WTC11 (cell line): Measurements from ENCODE around the gene GALNT15. TPM values are rescaled to one million over a fixed set of nuclear protein-coding genes. Genes with fewer than 3 reads are reported as not detected.

Source experiments
- ATAC-seq: fragments of 200-7000 bp; cut with Tn5 transposase; 2 replicates; pipeline ENCODE4 v1.10.0; 2021; ENCODE audit warnings: mild to moderate bottlenecking, moderate library complexity
- CTCF ChIA-PET: fragments of 300-600 bp; sonication (Branson Sonifier 250); formaldehyde crosslinking; loops from one replicate; lab custom pipeline; 2021; ENCODE audit warnings: antibody characterized with exemption; lab: Charles Lee
- POLR2A ChIA-PET: fragments of 350-600 bp; sonication (Branson Sonifier 250); formaldehyde crosslinking; loops from one replicate; lab custom pipeline; 2021; ENCODE audit warnings: antibody characterized with exemption; lab: Charles Lee
- DNase-seq: peaks from one replicate; pipeline ENCODE4 v3.0.0; 2021; ENCODE audit warnings: low spot score
- H3K27ac Mint-ChIP-seq: 2 replicates; pipeline ENCODE4 v1.8.0; 2021; ENCODE audit warnings: mixed read lengths
- H3K27me3 Mint-ChIP-seq: 2 replicates; pipeline ENCODE4 v1.8.0; 2021; ENCODE audit warnings: low read depth, mild to moderate bottlenecking, moderate library complexity, mixed read lengths
- H3K36me3 Mint-ChIP-seq: 2 replicates; pipeline ENCODE4 v1.8.0; 2021; ENCODE audit warnings: mixed read lengths
- H3K4me1 Mint-ChIP-seq: 2 replicates; pipeline ENCODE4 v1.8.0; 2022; ENCODE audit warnings: mixed read lengths
- H3K4me3 Mint-ChIP-seq: 2 replicates; pipeline ENCODE4 v1.8.0; 2021; ENCODE audit warnings: mild to moderate bottlenecking, moderate library complexity, mixed read lengths
- H3K9me3 Mint-ChIP-seq: 2 replicates; pipeline ENCODE4 v1.8.0; 2021; ENCODE audit warnings: mixed read lengths
- ETV6 ChIP-seq: sonication (generic); formaldehyde crosslinking; IDR thresholded peaks from 2 replicates; pipeline ENCODE4 v1.8.1; 2022; ENCODE audit warnings: mild to moderate bottlenecking, missing genetic modification reagents
- KAT7 ChIP-seq: sonication (generic); formaldehyde crosslinking; IDR thresholded peaks from 2 replicates; pipeline ENCODE4 v1.8.1; 2023; ENCODE audit warnings: missing genetic modification reagents, mild to moderate bottlenecking, borderline replicate concordance
- NR2C2 ChIP-seq: sonication (generic); formaldehyde crosslinking; IDR thresholded peaks from 2 replicates; pipeline ENCODE4 v1.8.0; 2022; ENCODE audit warnings: mild to moderate bottlenecking, missing genetic modification reagents
- RELA ChIP-seq: sonication (generic); formaldehyde crosslinking; IDR thresholded peaks from 2 replicates; pipeline ENCODE4 v1.8.1; 2022; ENCODE audit warnings: missing genetic modification reagents, mild to moderate bottlenecking, borderline replicate concordance
- RORB ChIP-seq: fragments of 250-450 bp; sonication (Bioruptor Pico); IDR thresholded peaks from 2 replicates; pipeline ENCODE4 v1.9.0; 2021; ENCODE audit warnings: mild to moderate bottlenecking
- TCF7 ChIP-seq: sonication (generic); formaldehyde crosslinking; IDR thresholded peaks from 2 replicates; pipeline ENCODE4 v1.8.0; 2022; ENCODE audit warnings: mild to moderate bottlenecking, low read depth, missing genetic modification reagents, moderate library complexity
- ZNF121 ChIP-seq: sonication (generic); formaldehyde crosslinking; IDR thresholded peaks from 2 replicates; pipeline ENCODE4 v1.8.0; 2023; ENCODE audit warnings: missing genetic modification reagents
- ZNF232 ChIP-seq: sonication (generic); formaldehyde crosslinking; IDR thresholded peaks from 2 replicates; pipeline ENCODE4 v1.8.0; 2022; ENCODE audit warnings: mild to moderate bottlenecking, missing genetic modification reagents
- ZNF423 ChIP-seq: fragments of 250-450 bp; sonication (Bioruptor Pico); IDR thresholded peaks from 2 replicates; pipeline ENCODE4 v2.1.2; 2022; ENCODE audit warnings: mild to moderate bottlenecking, moderate library complexity
- total RNA-seq: library from RNA; stranded (reverse); gene quantifications from 3 replicates; pipeline ENCODE4 v1.2.3, GENCODE V29; 2021
- TF ChIP-seq, protein P1 (sequence below): sonication (generic); formaldehyde crosslinking; IDR thresholded peaks from 2 replicates; pipeline ENCODE4 v1.8.0; 2023; ENCODE audit warnings: missing genetic modification reagents, mild to moderate bottlenecking, borderline replicate concordance
- TF ChIP-seq, protein P2 (sequence below): sonication (generic); formaldehyde crosslinking; IDR thresholded peaks from 2 replicates; pipeline ENCODE4 v1.8.1; 2022; ENCODE audit warnings: low read depth, mild to moderate bottlenecking, moderate library complexity, missing genetic modification reagents, borderline replicate concordance
- TF ChIP-seq, protein P3 (sequence below): sonication (generic); formaldehyde crosslinking; IDR thresholded peaks from 2 replicates; pipeline ENCODE4 v1.8.1; 2023; ENCODE audit warnings: mild to moderate bottlenecking, missing genetic modification reagents, moderate library complexity
- TF ChIP-seq, protein P4 (sequence below): sonication (generic); formaldehyde crosslinking; conservative IDR thresholded peaks from 2 replicates; pipeline ENCODE4 v1.8.1; 2023; ENCODE audit warnings: mild to moderate bottlenecking, low read depth, missing genetic modification reagents, moderate library complexity
- TF ChIP-seq, protein P5 (sequence below): sonication (generic); formaldehyde crosslinking; conservative IDR thresholded peaks from 2 replicates; pipeline ENCODE4 v1.8.1; 2022; ENCODE audit warnings: mild to moderate bottlenecking, missing genetic modification reagents
- TF ChIP-seq, protein P6 (sequence below): fragments of 250-450 bp; sonication (Bioruptor Pico); conservative IDR thresholded peaks from 2 replicates; pipeline ENCODE4 v1.9.0; 2021; ENCODE audit warnings: mild to moderate bottlenecking
- TF ChIP-seq, protein P7 (sequence below): fragments of 250-450 bp; sonication (Bioruptor Pico); IDR thresholded peaks from 2 replicates; pipeline ENCODE4 v1.9.0; 2021; ENCODE audit warnings: mild to moderate bottlenecking
- TF ChIP-seq, protein P8 (sequence below): sonication (generic); formaldehyde crosslinking; IDR thresholded peaks from 2 replicates; pipeline ENCODE4 v1.8.1; 2023; ENCODE audit warnings: mild to moderate bottlenecking, missing genetic modification reagents

Gene GALNT15
- total RNA-seq, 1 experiment from 2014 or later: 0.15 TPM

DNA sequence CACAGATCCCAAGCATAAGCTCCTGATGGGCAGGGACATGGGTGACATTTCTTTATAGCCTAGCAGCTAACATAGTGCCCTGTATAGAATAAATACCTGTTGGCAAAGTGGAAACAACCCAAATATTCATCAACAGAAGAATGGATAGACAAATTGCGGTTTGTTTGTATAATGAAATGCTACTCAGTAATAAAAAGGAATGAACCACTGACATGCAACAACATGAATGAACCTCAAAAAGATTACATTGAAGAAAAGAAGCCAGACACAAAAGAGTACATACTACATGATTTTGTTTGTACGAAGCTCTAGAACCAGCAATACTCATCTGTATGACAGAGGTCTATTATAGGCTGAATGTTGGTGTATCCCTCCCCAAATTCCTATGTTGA lies 33.6 kb upstream of the GALNT15 start (continued):
- TF ChIP-seq, protein P1, sequence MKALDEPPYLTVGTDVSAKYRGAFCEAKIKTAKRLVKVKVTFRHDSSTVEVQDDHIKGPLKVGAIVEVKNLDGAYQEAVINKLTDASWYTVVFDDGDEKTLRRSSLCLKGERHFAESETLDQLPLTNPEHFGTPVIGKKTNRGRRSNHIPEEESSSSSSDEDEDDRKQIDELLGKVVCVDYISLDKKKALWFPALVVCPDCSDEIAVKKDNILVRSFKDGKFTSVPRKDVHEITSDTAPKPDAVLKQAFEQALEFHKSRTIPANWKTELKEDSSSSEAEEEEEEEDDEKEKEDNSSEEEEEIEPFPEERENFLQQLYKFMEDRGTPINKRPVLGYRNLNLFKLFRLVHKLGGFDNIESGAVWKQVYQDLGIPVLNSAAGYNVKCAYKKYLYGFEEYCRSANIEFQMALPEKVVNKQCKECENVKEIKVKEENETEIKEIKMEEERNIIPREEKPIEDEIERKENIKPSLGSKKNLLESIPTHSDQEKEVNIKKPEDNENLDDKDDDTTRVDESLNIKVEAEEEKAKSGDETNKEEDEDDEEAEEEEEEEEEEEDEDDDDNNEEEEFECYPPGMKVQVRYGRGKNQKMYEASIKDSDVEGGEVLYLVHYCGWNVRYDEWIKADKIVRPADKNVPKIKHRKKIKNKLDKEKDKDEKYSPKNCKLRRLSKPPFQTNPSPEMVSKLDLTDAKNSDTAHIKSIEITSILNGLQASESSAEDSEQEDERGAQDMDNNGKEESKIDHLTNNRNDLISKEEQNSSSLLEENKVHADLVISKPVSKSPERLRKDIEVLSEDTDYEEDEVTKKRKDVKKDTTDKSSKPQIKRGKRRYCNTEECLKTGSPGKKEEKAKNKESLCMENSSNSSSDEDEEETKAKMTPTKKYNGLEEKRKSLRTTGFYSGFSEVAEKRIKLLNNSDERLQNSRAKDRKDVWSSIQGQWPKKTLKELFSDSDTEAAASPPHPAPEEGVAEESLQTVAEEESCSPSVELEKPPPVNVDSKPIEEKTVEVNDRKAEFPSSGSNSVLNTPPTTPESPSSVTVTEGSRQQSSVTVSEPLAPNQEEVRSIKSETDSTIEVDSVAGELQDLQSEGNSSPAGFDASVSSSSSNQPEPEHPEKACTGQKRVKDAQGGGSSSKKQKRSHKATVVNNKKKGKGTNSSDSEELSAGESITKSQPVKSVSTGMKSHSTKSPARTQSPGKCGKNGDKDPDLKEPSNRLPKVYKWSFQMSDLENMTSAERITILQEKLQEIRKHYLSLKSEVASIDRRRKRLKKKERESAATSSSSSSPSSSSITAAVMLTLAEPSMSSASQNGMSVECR (CRISPR knock-in tag): no peak
- TF ChIP-seq ZNF121 (CRISPR knock-in tag) (no peak), ETV6 (CRISPR knock-in tag) (no peak), RORB (CRISPR knock-in tag) (no peak), ZNF423 (CRISPR knock-in tag) (no peak)
- TF ChIP-seq, protein P2, sequence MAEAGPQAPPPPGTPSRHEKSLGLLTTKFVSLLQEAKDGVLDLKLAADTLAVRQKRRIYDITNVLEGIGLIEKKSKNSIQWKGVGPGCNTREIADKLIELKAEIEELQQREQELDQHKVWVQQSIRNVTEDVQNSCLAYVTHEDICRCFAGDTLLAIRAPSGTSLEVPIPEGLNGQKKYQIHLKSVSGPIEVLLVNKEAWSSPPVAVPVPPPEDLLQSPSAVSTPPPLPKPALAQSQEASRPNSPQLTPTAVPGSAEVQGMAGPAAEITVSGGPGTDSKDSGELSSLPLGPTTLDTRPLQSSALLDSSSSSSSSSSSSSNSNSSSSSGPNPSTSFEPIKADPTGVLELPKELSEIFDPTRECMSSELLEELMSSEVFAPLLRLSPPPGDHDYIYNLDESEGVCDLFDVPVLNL (CRISPR knock-in tag): no peak
- TF ChIP-seq, protein P3, sequence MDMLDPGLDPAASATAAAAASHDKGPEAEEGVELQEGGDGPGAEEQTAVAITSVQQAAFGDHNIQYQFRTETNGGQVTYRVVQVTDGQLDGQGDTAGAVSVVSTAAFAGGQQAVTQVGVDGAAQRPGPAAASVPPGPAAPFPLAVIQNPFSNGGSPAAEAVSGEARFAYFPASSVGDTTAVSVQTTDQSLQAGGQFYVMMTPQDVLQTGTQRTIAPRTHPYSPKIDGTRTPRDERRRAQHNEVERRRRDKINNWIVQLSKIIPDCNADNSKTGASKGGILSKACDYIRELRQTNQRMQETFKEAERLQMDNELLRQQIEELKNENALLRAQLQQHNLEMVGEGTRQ: no peak
- TF ChIP-seq, protein P4, sequence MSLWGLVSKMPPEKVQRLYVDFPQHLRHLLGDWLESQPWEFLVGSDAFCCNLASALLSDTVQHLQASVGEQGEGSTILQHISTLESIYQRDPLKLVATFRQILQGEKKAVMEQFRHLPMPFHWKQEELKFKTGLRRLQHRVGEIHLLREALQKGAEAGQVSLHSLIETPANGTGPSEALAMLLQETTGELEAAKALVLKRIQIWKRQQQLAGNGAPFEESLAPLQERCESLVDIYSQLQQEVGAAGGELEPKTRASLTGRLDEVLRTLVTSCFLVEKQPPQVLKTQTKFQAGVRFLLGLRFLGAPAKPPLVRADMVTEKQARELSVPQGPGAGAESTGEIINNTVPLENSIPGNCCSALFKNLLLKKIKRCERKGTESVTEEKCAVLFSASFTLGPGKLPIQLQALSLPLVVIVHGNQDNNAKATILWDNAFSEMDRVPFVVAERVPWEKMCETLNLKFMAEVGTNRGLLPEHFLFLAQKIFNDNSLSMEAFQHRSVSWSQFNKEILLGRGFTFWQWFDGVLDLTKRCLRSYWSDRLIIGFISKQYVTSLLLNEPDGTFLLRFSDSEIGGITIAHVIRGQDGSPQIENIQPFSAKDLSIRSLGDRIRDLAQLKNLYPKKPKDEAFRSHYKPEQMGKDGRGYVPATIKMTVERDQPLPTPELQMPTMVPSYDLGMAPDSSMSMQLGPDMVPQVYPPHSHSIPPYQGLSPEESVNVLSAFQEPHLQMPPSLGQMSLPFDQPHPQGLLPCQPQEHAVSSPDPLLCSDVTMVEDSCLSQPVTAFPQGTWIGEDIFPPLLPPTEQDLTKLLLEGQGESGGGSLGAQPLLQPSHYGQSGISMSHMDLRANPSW (CRISPR knock-in tag): no peak

DNA sequence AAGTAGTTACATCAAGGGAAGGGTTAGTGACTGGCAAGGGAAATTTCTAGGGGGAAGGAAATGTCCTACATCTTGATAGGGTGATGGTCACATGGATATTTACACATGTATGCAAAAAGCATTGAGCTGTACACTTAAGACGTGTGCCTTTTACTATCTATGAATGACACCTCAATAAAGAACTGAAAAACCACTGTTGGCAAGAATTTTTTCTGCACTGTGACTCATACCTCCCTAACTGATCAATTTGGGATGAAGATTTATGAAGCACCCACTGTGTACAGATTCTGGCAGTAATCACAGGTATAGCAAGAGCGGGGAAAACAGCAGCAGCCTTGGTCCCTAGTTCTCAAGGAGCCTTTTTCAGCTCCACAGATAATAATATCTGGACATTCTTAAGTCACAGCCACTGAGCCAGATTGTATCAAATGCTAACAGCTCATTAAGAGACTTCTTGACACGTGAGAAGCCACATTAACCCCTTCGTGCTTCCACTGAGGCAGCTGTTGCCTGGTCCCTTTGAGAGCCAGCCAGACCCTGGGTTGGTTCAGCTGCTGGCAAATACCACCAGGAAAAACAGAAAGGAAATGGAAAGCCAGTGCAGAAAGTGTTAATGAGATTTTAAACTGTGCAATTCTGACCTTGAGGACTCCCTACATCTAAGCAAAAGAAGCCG lies 32.0 kb upstream of the GALNT15 start:
- H3K36me3 Mint-ChIP-seq: peaks cover 16% of the 10 kb centered on the region
- H3K27ac Mint-ChIP-seq: no peak overlapping the region
- H3K4me3 Mint-ChIP-seq: no peak overlapping the region
- ChIA-PET CTCF (interaction anchor here (1.2 kb wide), 1 partner anchor 36 kb away, joined by 4 read pairs; no protein-coding TSS in a partner anchor), POLR2A (no interaction called here)
- ATAC-seq (no peak), DNase-seq (no peak)
- peaks cover 42% of the 10 kb centered on the region for H3K27me3 Mint-ChIP-seq
- TF ChIP-seq, protein P5, sequence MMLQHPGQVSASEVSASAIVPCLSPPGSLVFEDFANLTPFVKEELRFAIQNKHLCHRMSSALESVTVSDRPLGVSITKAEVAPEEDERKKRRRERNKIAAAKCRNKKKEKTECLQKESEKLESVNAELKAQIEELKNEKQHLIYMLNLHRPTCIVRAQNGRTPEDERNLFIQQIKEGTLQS (CRISPR knock-in tag): no peak
- TF ChIP-seq, protein P6, sequence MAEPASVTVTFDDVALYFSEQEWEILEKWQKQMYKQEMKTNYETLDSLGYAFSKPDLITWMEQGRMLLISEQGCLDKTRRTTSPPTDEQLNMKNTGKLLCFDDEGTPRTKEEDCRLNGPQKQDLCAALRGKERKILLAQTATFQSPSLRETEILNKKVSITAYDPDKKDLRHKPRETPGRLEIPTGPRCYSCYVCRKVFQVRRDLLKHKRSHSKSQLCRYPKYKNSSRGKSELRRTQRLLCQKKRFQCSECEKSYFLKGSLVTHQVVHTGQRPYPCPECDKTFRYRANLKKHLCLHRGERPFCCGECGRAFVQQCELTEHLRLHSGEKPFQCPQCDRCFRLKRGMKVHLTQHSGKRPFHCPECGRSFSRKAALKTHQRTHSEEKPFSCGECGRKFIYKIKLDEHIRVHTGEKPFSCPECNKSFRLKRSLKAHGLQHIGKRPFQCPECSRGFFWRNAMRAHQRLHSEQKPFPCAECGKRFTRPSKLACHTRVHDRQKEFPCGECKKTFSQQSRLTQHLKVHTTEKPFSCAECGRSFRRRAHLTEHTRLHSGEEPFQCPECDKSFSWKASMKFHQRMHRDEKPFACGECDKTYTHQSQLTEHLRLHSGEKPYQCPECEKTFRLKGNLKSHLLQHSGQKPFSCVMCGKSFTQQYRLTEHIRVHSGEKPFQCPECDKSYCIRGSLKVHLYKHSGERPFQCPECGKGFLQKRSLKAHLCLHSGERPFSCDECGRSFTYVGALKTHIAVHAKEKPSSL: no peak
- TF ChIP-seq, protein P7, sequence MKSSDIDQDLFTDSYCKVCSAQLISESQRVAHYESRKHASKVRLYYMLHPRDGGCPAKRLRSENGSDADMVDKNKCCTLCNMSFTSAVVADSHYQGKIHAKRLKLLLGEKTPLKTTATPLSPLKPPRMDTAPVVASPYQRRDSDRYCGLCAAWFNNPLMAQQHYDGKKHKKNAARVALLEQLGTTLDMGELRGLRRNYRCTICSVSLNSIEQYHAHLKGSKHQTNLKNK: no peak
- TF ChIP-seq KAT7 (no peak), TCF7 (CRISPR knock-in tag) (no peak), NR2C2 (CRISPR knock-in tag) (no peak), RELA (CRISPR knock-in tag) (no peak), ZNF232 (no peak)
- TF ChIP-seq, protein P8, sequence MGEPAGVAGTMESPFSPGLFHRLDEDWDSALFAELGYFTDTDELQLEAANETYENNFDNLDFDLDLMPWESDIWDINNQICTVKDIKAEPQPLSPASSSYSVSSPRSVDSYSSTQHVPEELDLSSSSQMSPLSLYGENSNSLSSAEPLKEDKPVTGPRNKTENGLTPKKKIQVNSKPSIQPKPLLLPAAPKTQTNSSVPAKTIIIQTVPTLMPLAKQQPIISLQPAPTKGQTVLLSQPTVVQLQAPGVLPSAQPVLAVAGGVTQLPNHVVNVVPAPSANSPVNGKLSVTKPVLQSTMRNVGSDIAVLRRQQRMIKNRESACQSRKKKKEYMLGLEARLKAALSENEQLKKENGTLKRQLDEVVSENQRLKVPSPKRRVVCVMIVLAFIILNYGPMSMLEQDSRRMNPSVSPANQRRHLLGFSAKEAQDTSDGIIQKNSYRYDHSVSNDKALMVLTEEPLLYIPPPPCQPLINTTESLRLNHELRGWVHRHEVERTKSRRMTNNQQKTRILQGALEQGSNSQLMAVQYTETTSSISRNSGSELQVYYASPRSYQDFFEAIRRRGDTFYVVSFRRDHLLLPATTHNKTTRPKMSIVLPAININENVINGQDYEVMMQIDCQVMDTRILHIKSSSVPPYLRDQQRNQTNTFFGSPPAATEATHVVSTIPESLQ: no peak
- H3K9me3 Mint-ChIP-seq: peaks cover 45% of the 10 kb centered on the region
- no peaks in the 10 kb centered on the region for H3K4me1 Mint-ChIP-seq
